ENCODE data around the gene UAP1L1.

The UAP1L1 gene

DNA sequence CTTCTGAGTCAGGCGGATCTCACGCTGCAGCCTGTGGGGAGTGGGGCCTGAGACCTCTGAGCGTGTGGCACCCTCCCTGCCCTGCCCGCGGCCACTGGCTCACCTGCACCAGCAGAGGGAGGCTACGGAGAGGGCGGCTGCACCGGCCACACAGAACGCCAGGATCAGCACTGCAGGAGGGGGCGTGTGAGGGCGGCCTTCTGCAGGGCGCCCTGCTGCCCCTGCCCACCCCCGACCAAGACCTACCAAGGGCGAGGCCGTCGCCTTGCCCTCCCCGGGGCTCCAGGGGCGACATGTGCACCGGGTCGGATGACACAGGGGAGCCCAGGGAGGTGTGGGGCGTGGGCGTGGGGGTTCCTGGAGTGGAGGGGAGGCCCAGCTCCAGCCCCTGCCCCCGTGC lies 36.7 kb upstream of the UAP1L1 start:
- Histone ChIP-seq H3K9me3 (ENCODE audit: insufficient read depth, low read depth, low read length) (peaks cover 5% of the 10 kb centered on the region), H3K27ac (ENCODE audit: low read depth, low read length) (no peak overlapping the region), H4K91ac (ENCODE audit: low read depth, low read length) (no peak overlapping the region), H2AFZ (ENCODE audit: insufficient read depth, low read length, poor library complexity) (no peak overlapping the region), H2BK5ac (ENCODE audit: low read depth, low read length, poor library complexity) (no peak overlapping the region), H3K14ac (ENCODE audit: low read length) (no peak overlapping the region), H4K8ac (ENCODE audit: low read depth, low read length) (no peak overlapping the region), H3K4me1 (ENCODE audit: control insufficient read depth in 1 of 2, insufficient read depth in 2 of 2, low read length in 2 of 2) (peaks cover 3 to 6% of the 10 kb centered on the region in 2 experiments), H3K4ac (ENCODE audit: low read depth, low read length) (no peak overlapping the region), H2BK12ac (ENCODE audit: low read length) (no peak overlapping the region), H3K36me3 (ENCODE audit: control insufficient read depth in 1 of 2, insufficient read depth in 2 of 2, low read length in 2 of 2) (no peaks in the 10 kb centered on the region), H3K27me3 (ENCODE audit: insufficient read depth, low read length) (peaks cover 12% of the 10 kb centered on the region), H2BK120ac (ENCODE audit: insufficient read depth, low read length, poor library complexity) (no peak overlapping the region), H3K23ac (ENCODE audit: low read length) (no peak overlapping the region), H3K4me2 (ENCODE audit: low read length) (no peak overlapping the region), H3K79me1 (ENCODE audit: low read length) (no peaks in the 10 kb centered on the region), H2AK5ac (ENCODE audit: low read length) (no peak overlapping the region), H3K9ac (ENCODE audit: low read length) (no peak overlapping the region), H3K79me2 (ENCODE audit: control insufficient read depth, insufficient read depth, low read length, poor library complexity) (no peaks in the 10 kb centered on the region), H4K12ac (ENCODE audit: low read depth, low read length) (no peak overlapping the region), H3K4me3 (ENCODE audit: low read depth, low read length) (no peak overlapping the region), H3K18ac (ENCODE audit: low read length) (no peak overlapping the region)
- no peak for DNase-seq
- no CpG with 5 or more reads among the region's 23 CpGs for WGBS (ENCODE audit: extremely low coverage, insufficient coverage, insufficient read length)

DNA sequence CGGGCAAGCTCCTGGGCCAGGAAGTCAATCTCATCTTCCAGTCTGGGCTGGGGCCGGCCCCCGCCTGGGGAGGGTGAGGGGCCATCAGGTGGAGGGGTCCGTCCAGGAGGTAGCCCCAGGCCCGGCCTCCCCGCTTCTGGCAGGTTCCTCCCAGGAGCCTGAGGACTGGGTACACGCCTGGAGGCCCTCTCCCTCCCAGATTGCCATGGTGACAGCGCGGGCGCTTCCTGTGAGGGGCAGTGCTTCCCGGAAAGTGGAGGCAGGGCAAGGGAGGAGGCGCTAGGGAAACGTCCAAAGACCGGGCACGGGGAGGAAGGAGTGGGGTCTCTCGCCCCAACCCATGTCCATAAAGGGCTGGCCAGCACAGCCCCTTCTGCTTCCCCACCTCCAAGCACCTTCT lies 36.2 kb upstream of the UAP1L1 start:
- H3K18ac ChIP-seq (ENCODE audit: low read length), result no peak overlapping the region
- no peaks in the 10 kb centered on the region for H3K36me3 ChIP-seq (ENCODE audit: control insufficient read depth in 1 of 2, insufficient read depth in 2 of 2, low read length in 2 of 2)
- H2BK5ac ChIP-seq (ENCODE audit: low read depth, low read length, poor library complexity), result no peak overlapping the region
- DNase-seq, result no peak
- no peak overlapping the region for H3K9ac ChIP-seq (ENCODE audit: low read length)
- H3K79me2 ChIP-seq (ENCODE audit: control insufficient read depth, insufficient read depth, low read length, poor library complexity), result no peaks in the 10 kb centered on the region
- peaks cover 6 to 11% of the 10 kb centered on the region in 2 experiments for H3K4me1 ChIP-seq (ENCODE audit: control insufficient read depth in 1 of 2, insufficient read depth in 2 of 2, low read length in 2 of 2)
- H3K14ac ChIP-seq (ENCODE audit: low read length), result no peak overlapping the region
- H2AK5ac ChIP-seq (ENCODE audit: low read length), result no peak overlapping the region
- H4K91ac ChIP-seq (ENCODE audit: low read depth, low read length), result no peak overlapping the region
- H2AFZ ChIP-seq (ENCODE audit: insufficient read depth, low read length, poor library complexity), result no peak overlapping the region
- H3K4ac ChIP-seq (ENCODE audit: low read depth, low read length), result no peak overlapping the region
- peaks cover 18% of the 10 kb centered on the region for H3K27me3 ChIP-seq (ENCODE audit: insufficient read depth, low read length)
- no peak overlapping the region for H3K4me3 ChIP-seq (ENCODE audit: low read depth, low read length)
- no peak overlapping the region for H3K23ac ChIP-seq (ENCODE audit: low read length)
- H3K9me3 ChIP-seq (ENCODE audit: insufficient read depth, low read depth, low read length), result peaks cover 3% of the 10 kb centered on the region
- H4K12ac ChIP-seq (ENCODE audit: low read depth, low read length), result no peak overlapping the region
- WGBS (ENCODE audit: extremely low coverage, insufficient coverage, insufficient read length), result no CpG with 5 or more reads among the region's 16 CpGs
- H3K79me1 ChIP-seq (ENCODE audit: low read length), result no peaks in the 10 kb centered on the region
- no peak overlapping the region for H3K4me2 ChIP-seq (ENCODE audit: low read length)
- no peak overlapping the region for H2BK12ac ChIP-seq (ENCODE audit: low read length)
- H4K8ac ChIP-seq (ENCODE audit: low read depth, low read length), result no peak overlapping the region
- no peak overlapping the region for H3K27ac ChIP-seq (ENCODE audit: low read depth, low read length)
- no peak overlapping the region for H2BK120ac ChIP-seq (ENCODE audit: insufficient read depth, low read length, poor library complexity)

DNA sequence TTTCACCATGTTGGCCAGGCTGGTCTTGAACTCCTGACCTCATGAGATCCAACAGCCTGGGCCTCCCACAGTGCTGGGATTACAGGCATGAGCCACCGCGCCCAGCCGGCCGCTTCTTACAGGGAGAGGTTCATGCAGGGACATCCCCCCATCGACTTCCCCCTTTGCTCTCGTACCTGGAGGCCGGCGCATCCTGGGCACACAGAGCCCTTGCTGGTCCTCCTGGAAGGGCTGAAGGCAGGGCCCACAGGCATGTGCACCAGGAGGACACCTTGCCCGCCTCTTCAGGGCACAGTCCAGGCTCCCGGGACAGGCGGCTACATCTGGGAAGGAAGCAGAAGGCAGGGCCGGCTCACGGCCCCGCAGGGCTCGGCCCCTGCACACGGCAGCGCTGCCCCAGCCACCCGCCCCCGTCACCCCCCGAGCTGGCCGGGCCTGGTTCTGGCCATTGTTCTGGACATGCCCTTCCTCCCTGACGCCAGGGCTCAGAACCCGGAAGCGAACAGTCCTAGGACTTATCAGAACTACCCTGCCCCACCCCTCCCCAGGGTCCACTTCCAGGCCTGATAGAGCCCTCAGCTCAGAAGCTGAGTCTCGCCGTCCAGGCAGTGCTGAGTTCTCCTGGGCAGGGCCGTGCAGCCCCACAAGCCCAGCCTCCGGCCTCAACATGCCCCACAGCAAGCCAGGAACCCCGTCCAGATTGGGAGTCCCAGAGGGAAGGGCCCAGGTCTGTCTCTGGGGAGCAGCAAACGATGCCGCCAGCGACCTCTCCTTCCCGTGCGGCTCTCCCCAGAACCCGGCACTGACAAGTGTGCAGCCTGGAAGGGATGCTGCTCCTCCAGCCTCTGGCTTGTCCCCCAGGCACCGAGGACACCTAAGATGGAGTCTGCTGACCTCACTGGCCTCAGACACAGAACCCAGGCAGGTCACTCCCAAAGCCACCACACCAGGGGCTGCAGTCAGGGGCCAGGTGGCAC lies 34.3 kb upstream of the UAP1L1 start:
- Histone ChIP-seq H3K18ac (ENCODE audit: low read length) (no peak overlapping the region), H3K4me1 (ENCODE audit: control insufficient read depth in 1 of 2, insufficient read depth in 2 of 2, low read length in 2 of 2) (peaks cover 9 to 14% of the 10 kb centered on the region in 2 experiments), H3K27me3 (ENCODE audit: insufficient read depth, low read length) (peaks cover 24% of the 10 kb centered on the region), H3K4ac (ENCODE audit: low read depth, low read length) (no peak overlapping the region), H3K9ac (ENCODE audit: low read length) (no peak overlapping the region), H3K79me2 (ENCODE audit: control insufficient read depth, insufficient read depth, low read length, poor library complexity) (no peaks in the 10 kb centered on the region), H3K27ac (ENCODE audit: low read depth, low read length) (no peak overlapping the region), H3K14ac (ENCODE audit: low read length) (no peak overlapping the region), H2AK5ac (ENCODE audit: low read length) (no peak overlapping the region), H3K4me3 (ENCODE audit: low read depth, low read length) (no peak overlapping the region), H2BK12ac (ENCODE audit: low read length) (no peak overlapping the region), H3K36me3 (ENCODE audit: control insufficient read depth in 1 of 2, insufficient read depth in 2 of 2, low read length in 2 of 2) (no peaks in the 10 kb centered on the region), H3K79me1 (ENCODE audit: low read length) (no peaks in the 10 kb centered on the region), H3K4me2 (ENCODE audit: low read length) (no peak overlapping the region), H3K9me3 (ENCODE audit: insufficient read depth, low read depth, low read length) (peaks cover 3% of the 10 kb centered on the region), H2AFZ (ENCODE audit: insufficient read depth, low read length, poor library complexity) (no peak overlapping the region), H4K12ac (ENCODE audit: low read depth, low read length) (no peak overlapping the region), H4K91ac (ENCODE audit: low read depth, low read length) (no peak overlapping the region), H2BK120ac (ENCODE audit: insufficient read depth, low read length, poor library complexity) (no peak overlapping the region), H2BK5ac (ENCODE audit: low read depth, low read length, poor library complexity) (no peak overlapping the region), H3K23ac (ENCODE audit: low read length) (no peak overlapping the region), H4K8ac (ENCODE audit: low read depth, low read length) (no peak overlapping the region)
- DNase-seq, result no peak
- no CpG with 5 or more reads among the region's 36 CpGs for WGBS (ENCODE audit: extremely low coverage, insufficient coverage, insufficient read length)

- Histone ChIP-seq H3K4me3 (ENCODE audit: low read depth, low read length) (no peak overlapping the region), H3K18ac (ENCODE audit: low read length) (no peak overlapping the region), H2BK12ac (ENCODE audit: low read length) (no peak overlapping the region), H3K23ac (ENCODE audit: low read length) (no peak overlapping the region), H3K27me3 (ENCODE audit: insufficient read depth, low read length) (peaks cover 26% of the 10 kb centered on the region), H2AK5ac (ENCODE audit: low read length) (no peak overlapping the region), H2BK5ac (ENCODE audit: low read depth, low read length, poor library complexity) (no peak overlapping the region), H2AFZ (ENCODE audit: insufficient read depth, low read length, poor library complexity) (no peak overlapping the region), H3K27ac (ENCODE audit: low read depth, low read length) (no peak overlapping the region), H4K91ac (ENCODE audit: low read depth, low read length) (no peak overlapping the region), H3K4me2 (ENCODE audit: low read length) (no peak overlapping the region), H3K4ac (ENCODE audit: low read depth, low read length) (no peak overlapping the region), H3K36me3 (ENCODE audit: control insufficient read depth in 1 of 2, insufficient read depth in 2 of 2, low read length in 2 of 2) (no peaks in the 10 kb centered on the region), H3K79me1 (ENCODE audit: low read length) (no peaks in the 10 kb centered on the region), H3K79me2 (ENCODE audit: control insufficient read depth, insufficient read depth, low read length, poor library complexity) (no peaks in the 10 kb centered on the region), H4K8ac (ENCODE audit: low read depth, low read length) (no peak overlapping the region), H3K9ac (ENCODE audit: low read length) (no peak overlapping the region), H3K9me3 (ENCODE audit: insufficient read depth, low read depth, low read length) (peaks cover 2% of the 10 kb centered on the region), H3K4me1 (ENCODE audit: control insufficient read depth in 1 of 2, insufficient read depth in 2 of 2, low read length in 2 of 2) (peaks cover 9 to 14% of the 10 kb centered on the region in 2 experiments), H3K14ac (ENCODE audit: low read length) (no peak overlapping the region), H2BK120ac (ENCODE audit: insufficient read depth, low read length, poor library complexity) (no peak overlapping the region), H4K12ac (ENCODE audit: low read depth, low read length) (no peak overlapping the region)
- DNase-seq, result no peak
- no CpG with 5 or more reads among the region's 12 CpGs for WGBS (ENCODE audit: extremely low coverage, insufficient coverage, insufficient read length)
Measured at GRCh38 chr9:137044037-137044436, 33.3 kb upstream of the UAP1L1 start.
